Measurements from ENCODE around the gene ENTPD3.

DNA sequence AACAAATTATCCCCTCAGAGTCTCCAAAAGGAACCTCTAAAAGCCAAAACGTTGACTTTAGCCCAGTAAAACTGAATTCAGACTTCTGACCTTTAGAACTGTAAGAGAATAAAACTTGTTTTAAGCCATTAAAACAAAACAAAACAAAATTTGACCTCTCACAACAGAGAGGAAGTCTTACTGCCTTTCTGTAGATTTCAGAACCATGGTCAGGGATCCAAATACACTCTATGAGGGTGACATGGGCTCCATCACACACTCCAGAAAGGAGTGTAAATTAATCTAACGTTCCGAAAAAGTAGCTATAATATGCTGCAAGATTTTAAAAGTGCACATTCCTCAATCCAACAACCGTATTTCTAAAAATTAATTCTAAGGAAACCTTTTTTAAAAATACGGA is 50.9 kb downstream of the ENTPD3 start:
- TF ChIP-seq YY1 (IDR thresholded peaks at IDR 0.05; ENCODE audit: insufficient read depth, insufficient read length) (no peak), ZNF274 (IDR thresholded peaks at IDR 0.05; ENCODE audit: low read depth, low read length) (no peak)
